Esophagus squamous epithelium (tissue), 5 donors: ENCODE data around the gene BBLN. TPM values are rescaled to one million over a fixed set of nuclear protein-coding genes. Genes with fewer than 3 reads are reported as not detected.
"Not testable (repeated sequence)": the region's sequence is repeated elsewhere in the genome, so short reads cannot be mapped to it uniquely, and the experiment has no call there.

Experiments
- DNase-seq: peaks from one replicate; lab custom pipeline; 2025; lab: John Stamatoyannopoulos, UW
- H3K27ac ChIP-seq, 4 donors: fragments of 200-600 bp; sonication (generic); one replicate each; pipeline ENCODE4 v1.5.1; 2016 to 2019; ENCODE audit warnings: mild to moderate bottlenecking in 1 of 4
- H3K27me3 ChIP-seq, 4 donors: fragments of 200-600 bp; sonication (generic); 1 replicate in 3 of 4; 2 replicates in 1 of 4; pipeline versions ENCODE4 v1.5.1 to v1.6.0; 2017 to 2021; ENCODE audit warnings: antibody characterized with exemption in 1 of 4
- H3K36me3 ChIP-seq, 3 donors: fragments of 200-600 bp; sonication (generic); one replicate each; pipeline ENCODE4 v1.5.1; 2016 to 2019
- H3K4me1 ChIP-seq, 3 donors: fragments of 200-600 bp; sonication (generic); one replicate each; pipeline ENCODE4 v1.5.1; 2017 to 2019
- H3K4me3 ChIP-seq, 4 donors: fragments of 200-600 bp; sonication (generic); 1 replicate in 3 of 4; 2 replicates in 1 of 4; pipeline ENCODE4 v1.5.1; 2016 to 2019; ENCODE audit warnings: mild to moderate bottlenecking in 2 of 4, moderate library complexity in 1 of 4
- H3K9me3 ChIP-seq, 3 donors: fragments of 200-600 bp; sonication (generic); one replicate each; pipeline ENCODE4 v1.5.1; 2016 to 2019
- CTCF ChIP-seq, 6 experiments: fragments of 450-650 bp in 4 of 6; fragments of 200-600 bp in 2 of 6; sonication (generic) in 2 of 6; IDR thresholded peaks; one replicate each; pipeline ENCODE4 v1.5.1; 2016 to 2019; ENCODE audit warnings: antibody characterized with exemption in 6 of 6, mild to moderate bottlenecking in 4 of 6, moderate library complexity in 4 of 6
- POLR2A ChIP-seq, 4 donors: fragments of 450-650 bp; IDR thresholded peaks; one replicate each; pipeline ENCODE4 v1.6.1; 2017; ENCODE audit warnings: antibody characterized with exemption in 4 of 4, mild to moderate bottlenecking in 4 of 4, moderate library complexity in 3 of 4
- WGBS, 2 donors: methylation state at CpG; one replicate each; pipeline ENCODE4 v1.1.5; 2018; 5-methylcytosine and 5-hydroxymethylcytosine counted together
- intact Hi-C: fragments of 100-400 bp; cut with DNase I; formaldehyde crosslinking; loops from one replicate; pipeline ENCODE4 v1.15.0; 2022
- total RNA-seq, 4 donors: library from RNA; depleted of rRNA; stranded (reverse); fragments of >200 nt; gene quantifications; one replicate each; pipeline ENCODE4 v1.1.0, GENCODE V29; 2016
- donor health status: DM: yes; HTN: yes; CAD: no.

BBLN gene
- total RNA-seq, 4 donors from 2014 or later, result 124 to 214 (median 162) TPM

DNA sequence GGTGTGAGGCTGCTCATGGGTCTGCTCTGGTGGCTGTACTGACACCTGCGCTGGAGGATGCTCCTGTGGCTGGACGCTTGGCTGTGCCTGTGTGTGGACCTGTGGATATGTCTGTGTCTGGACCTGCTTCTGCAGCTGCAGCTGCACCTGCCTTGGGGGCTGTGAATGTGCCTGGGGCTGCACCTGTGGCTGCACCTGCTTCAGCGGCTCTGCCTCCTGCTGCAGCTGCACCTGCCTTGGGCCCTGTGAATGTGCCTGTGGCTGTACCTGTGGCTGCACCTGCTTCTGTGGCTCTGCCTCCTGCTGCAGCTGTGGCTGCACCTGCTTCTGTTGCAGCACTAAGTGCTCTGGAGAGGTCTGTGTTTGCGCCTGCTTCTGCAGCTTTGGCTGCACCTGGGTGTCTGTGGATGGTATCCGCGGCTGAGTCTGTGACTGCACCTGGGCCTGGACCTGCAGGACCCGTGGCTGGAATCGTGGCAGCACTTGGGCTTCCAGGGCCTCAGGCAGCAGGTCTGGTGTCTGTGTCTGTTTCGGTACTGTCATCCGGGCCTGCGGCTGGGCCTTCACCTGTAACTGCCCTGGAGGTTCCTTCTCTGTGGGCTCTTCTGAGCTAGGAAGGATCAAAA is 18.9 kb downstream of the BBLN start:
- 89% methylated on average over 4 of the region's 11 CpGs; no CpG with 5 or more reads in 1 of the 2 donors for WGBS, 2 donors
- Histone ChIP-seq H3K36me3 (peaks cover 50 to 91% (median 56%) of the 10 kb centered on the region in 3 donors), H3K27ac (no peak overlapping the region), H3K4me1 (peaks cover 3 to 23% (median 7%) of the 10 kb centered on the region in 3 donors), H3K9me3 (no peaks in the 10 kb centered on the region), H3K4me3 (no peak overlapping the region), H3K27me3 (no peaks in the 10 kb centered on the region)
- DNase-seq, result no peak
- no peak for TF ChIP-seq POLR2A (IDR thresholded peaks at IDR 0.05)
- intact Hi-C loops, result no loop called here

- no peak overlapping the region for H3K4me3 ChIP-seq
- DNase-seq, result no peak
- H3K27me3 ChIP-seq, result no peaks in the 10 kb centered on the region
- H3K36me3 ChIP-seq, result peaks cover 46 to 91% (median 56%) of the 10 kb centered on the region in 3 donors
- no peak overlapping the region for H3K27ac ChIP-seq
- TF ChIP-seq CTCF (IDR thresholded peaks at IDR 0.05) (no peak), POLR2A (IDR thresholded peaks at IDR 0.05) (no peak)
- WGBS, 2 donors, result 96 to 100% methylated on average over 4 to 6 of the region's 8 CpGs
- peaks cover 3 to 24% (median 7%) of the 10 kb centered on the region in 3 donors for H3K4me1 ChIP-seq
- intact Hi-C loops, result no loop called here
- no peaks in the 10 kb centered on the region for H3K9me3 ChIP-seq
Measured at GRCh38 chr9:128180001-128180400, 19.9 kb downstream of the BBLN start.

- WGBS, 2 donors, result 94 to 100% methylated on average over 1 to 2 of the region's 8 CpGs
- Histone ChIP-seq H3K9me3 (no peaks in the 10 kb centered on the region), H3K27ac (no peak overlapping the region), H3K4me3 (no peak overlapping the region), H3K4me1 (peaks cover 3 to 24% (median 7%) of the 10 kb centered on the region in 3 donors), H3K36me3 (peaks cover 42 to 91% (median 55%) of the 10 kb centered on the region in 3 donors), H3K27me3 (no peaks in the 10 kb centered on the region)
- no peak for TF ChIP-seq POLR2A (IDR thresholded peaks at IDR 0.05)
- TF ChIP-seq CTCF (IDR thresholded peaks at IDR 0.05), result no peak
- DNase-seq, result no peak
- intact Hi-C loops, result no loop called here
Measured at GRCh38 chr9:128180447-128180846, 20.4 kb downstream of the BBLN start.

DNA sequence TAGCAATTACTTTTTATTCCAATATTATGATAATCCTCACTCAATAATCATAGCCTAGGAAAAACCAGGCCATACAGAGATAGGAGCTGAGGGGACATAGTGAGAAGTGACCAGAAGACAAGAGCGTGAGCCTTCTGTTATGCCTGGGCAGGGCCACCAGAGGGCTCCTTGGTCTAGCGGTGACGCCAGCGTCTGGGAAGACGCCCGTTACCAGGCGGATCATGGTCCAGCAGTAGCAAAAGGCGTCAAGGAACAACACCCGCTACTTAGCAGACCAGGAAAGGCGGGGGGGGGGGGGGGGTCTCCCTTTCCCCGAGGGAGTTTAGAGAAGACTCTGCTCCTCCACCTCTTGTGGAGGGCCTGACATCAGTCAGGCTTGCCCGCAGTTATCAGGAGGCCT is 21.4 kb downstream of the BBLN start:
- WGBS, 2 donors, result 17 to 34% methylated on average over 2 to 7 of the region's 12 CpGs
- H3K9me3 ChIP-seq, H3K4me3 ChIP-seq, intact Hi-C loops, H3K27me3 ChIP-seq, DNase-seq, H3K27ac ChIP-seq: not testable (repeated sequence)
- peak in 4 of 6 experiments; percentile 41 to 71 (median 50) for TF ChIP-seq CTCF (IDR thresholded peaks at IDR 0.05)
- Histone ChIP-seq H3K36me3 (peaks cover 31 to 91% (median 44%) of the 10 kb centered on the region in 3 donors), H3K4me1 (peaks cover 3 to 24% (median 7%) of the 10 kb centered on the region in 3 donors)

DNA sequence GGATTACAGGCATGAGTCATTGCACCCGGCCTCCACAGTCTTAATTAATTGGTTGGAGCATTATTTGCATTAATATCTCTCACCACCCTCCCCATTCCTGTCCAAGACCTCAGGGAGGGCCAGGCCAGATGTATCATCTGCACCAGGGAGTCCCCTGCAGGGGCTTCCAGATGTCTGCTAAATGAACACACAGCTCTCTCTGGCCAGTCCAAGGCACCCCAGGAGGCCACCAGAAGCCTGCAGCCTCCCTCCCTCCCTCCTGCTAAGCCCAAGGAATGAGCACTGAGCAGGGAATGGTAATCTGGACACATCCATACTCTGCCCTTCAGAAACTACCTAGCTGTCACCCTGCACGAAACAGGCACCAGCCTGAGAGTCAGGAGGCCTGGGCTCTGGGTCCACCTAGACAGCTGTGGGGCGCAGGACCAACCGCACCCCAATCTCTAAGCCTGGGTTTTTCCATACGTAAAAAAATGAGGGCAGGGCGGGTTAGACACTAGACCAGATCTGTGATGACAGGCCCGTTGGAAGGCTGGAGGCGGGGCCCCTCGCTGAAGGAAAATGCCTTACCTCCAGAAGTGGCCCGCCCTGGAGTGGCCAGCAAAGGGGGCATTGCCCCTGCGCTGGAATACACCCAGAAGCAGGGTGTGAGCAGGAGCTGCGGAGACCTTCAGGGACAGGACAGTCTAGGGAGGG is 23.0 kb downstream of the BBLN start:
- intact Hi-C loops, result no loop called here
- no peak for DNase-seq
- H3K36me3 ChIP-seq, result peaks cover 27 to 91% (median 30%) of the 10 kb centered on the region in 3 donors
- WGBS, 2 donors, result 46 to 50% methylated on average over 3 to 4 of the region's 12 CpGs
- H3K4me1 ChIP-seq, result peaks cover 0 to 18% (median 7%) of the 10 kb centered on the region in 3 donors
- TF ChIP-seq POLR2A (IDR thresholded peaks at IDR 0.05), result no peak
- TF ChIP-seq CTCF (IDR thresholded peaks at IDR 0.05), result no peak
- peak overlapping the region; percentile 52 to 77 (median 73) for H3K27ac ChIP-seq
- H3K27me3 ChIP-seq, result no peaks in the 10 kb centered on the region
- H3K4me3 ChIP-seq, result no peak overlapping the region
- no peaks in the 10 kb centered on the region for H3K9me3 ChIP-seq
